GM12891 (cell line): ENCODE data around the gene EMC8.

Experiments
- POLR2A ChIP-seq: IDR thresholded peaks from 2 replicates; pipeline ENCODE4 v1.6.1; 2011; ENCODE audit warnings: low read depth, low read length, control low read depth
- POLR2AphosphoS5 ChIP-seq: IDR thresholded peaks from 2 replicates; pipeline ENCODE4 v1.6.1; 2011; ENCODE audit warnings: low read depth, low read length, control low read depth
- TAF1 ChIP-seq: IDR thresholded peaks from 2 replicates; pipeline ENCODE4 v1.6.1; 2011; ENCODE audit warnings: low read depth, low read length, control low read depth

GRCh38 chr16:85847036-85847435, 47.7 kb upstream of the EMC8 start:
- TF ChIP-seq POLR2A (no peak), POLR2AphosphoS5 (no peak), TAF1 (no peak)
